KOPT-K1 (cell line): ENCODE measurements around the gene CD163L1.
"Not testable (repeated sequence)": the region's sequence is repeated elsewhere in the genome, so short reads cannot be mapped to it uniquely, and the experiment has no call there.

Source experiments
- H3K27ac ChIP-seq: fragments of 200-600 bp; sonication (generic); 2 replicates; pipeline ENCODE4 v1.5.1; 2016; ENCODE audit warnings: antibody characterized with exemption, mild to moderate bottlenecking, low read depth, low read length; ENCODE audit not compliant: poor library complexity, severe bottlenecking
- H3K36me3 ChIP-seq: fragments of 200-600 bp; sonication (generic); 2 replicates; pipeline ENCODE4 v1.5.1; 2017; ENCODE audit warnings: antibody characterized with exemption, mild to moderate bottlenecking, low read length, moderate library complexity; ENCODE audit not compliant: insufficient read depth
- H3K9me3 ChIP-seq: fragments of 200-600 bp; sonication (generic); 2 replicates; pipeline ENCODE4 v1.5.1; 2017; ENCODE audit warnings: antibody characterized with exemption, low read length, mild to moderate bottlenecking; ENCODE audit not compliant: insufficient read depth, poor library complexity, severe bottlenecking

CD163L1 gene

DNA sequence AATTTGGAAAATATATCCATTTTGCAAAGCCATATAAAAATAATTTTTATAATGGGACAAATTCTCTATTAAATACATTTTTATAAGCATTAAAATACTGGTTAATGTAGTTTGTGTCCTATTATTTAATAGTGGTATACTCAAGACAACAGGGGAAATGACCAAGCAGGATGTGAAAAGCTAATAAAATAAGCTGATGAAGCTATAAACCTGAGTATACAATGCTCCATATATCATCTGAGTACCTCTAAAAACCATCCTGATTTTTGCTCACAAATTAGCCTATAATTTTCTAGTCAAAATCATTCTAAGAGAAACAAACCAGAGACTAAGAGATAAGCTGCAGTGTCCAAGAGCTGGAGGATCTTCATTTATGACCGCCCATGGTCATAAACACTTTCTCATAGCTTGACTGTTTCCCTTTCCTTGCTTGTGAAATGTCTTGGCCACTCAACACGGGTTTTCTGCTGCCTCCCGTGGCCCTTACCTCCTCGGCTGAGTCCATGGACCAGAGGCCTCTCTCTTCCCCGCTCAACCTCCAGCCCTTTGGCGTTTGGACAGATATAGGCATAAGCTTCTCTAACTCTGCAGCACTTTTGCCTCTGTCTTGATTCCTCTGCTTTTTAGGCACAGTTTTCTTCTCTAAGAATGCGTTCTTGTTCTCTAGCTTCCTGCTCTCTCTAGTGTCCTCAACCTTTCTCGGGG is 5.5 kb downstream of the CD163L1 start:
- not testable (repeated sequence) for H3K27ac ChIP-seq, H3K36me3 ChIP-seq
- H3K9me3 ChIP-seq = peaks cover 11% of the 10 kb centered on the region

DNA sequence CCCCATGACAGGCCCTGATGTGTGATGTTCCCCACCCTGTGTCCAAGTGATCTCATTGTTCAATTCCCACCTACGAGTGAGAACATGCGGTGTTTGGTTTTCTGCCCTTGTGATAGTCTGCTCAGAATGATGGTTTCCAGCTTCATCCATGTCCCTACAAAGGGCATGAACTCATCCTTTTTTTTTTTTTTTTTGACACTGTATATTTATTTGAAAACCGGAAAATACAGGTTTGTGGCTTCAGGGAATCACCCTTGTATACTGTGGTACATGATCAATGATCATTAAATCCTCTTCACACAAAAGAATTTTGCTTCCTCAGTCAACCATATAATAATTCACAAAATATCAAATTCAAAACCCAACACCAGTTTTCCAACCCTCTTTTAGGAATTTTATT is 6.5 kb downstream of the CD163L1 start:
- not testable (repeated sequence) for H3K36me3 ChIP-seq, H3K27ac ChIP-seq
- peaks cover 11% of the 10 kb centered on the region for H3K9me3 ChIP-seq

DNA sequence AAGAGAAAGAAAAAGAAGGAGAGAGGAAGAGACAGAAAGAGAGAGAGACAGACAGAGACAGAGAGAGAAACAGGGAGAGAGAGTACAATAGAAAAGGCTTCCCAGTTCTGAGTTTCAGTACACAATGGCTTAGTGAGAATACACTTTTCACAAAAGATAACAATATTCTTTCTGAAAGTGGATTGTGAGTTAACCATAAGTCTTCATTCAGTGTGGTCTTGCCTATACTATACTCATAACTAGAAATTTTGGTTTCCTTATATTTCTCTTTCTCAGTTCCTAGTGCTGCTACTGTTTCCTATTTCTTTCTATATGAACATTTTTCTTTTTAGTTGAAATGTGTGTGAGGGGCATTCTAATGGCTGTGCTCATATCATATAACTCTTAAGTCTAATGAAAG is 9.3 kb downstream of the CD163L1 start:
- Histone ChIP-seq H3K9me3 (peaks cover 2% of the 10 kb centered on the region), H3K27ac (no peak overlapping the region), H3K36me3 (no peaks in the 10 kb centered on the region)

DNA sequence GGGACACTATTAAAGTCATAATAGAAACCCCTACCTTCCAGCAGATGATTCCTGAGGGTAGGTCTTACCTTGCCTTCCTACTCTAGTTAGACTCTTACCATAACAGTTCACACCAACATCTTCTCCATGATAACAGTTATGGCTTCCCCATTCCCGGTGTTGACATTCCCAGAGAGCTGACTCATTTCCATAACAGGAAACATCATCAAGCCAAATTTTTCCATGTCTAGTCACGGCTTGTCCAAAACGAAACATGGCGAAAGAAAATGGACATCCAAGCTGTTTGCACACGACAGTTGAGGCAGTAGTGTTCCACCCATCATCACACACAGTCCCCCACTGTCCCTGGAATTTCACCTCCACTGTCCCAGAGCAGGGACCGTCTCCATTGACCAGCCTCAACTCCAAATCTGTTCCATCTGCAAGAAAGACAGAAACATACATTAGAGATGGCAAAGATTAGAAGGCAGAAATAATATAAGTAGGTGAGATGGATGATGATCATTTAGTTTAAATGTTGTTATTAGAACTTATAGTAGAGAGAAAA is 10.6 kb downstream of the CD163L1 start:
- H3K36me3 ChIP-seq = no peaks in the 10 kb centered on the region
- H3K9me3 ChIP-seq = no peaks in the 10 kb centered on the region
- H3K27ac ChIP-seq = no peak overlapping the region

DNA sequence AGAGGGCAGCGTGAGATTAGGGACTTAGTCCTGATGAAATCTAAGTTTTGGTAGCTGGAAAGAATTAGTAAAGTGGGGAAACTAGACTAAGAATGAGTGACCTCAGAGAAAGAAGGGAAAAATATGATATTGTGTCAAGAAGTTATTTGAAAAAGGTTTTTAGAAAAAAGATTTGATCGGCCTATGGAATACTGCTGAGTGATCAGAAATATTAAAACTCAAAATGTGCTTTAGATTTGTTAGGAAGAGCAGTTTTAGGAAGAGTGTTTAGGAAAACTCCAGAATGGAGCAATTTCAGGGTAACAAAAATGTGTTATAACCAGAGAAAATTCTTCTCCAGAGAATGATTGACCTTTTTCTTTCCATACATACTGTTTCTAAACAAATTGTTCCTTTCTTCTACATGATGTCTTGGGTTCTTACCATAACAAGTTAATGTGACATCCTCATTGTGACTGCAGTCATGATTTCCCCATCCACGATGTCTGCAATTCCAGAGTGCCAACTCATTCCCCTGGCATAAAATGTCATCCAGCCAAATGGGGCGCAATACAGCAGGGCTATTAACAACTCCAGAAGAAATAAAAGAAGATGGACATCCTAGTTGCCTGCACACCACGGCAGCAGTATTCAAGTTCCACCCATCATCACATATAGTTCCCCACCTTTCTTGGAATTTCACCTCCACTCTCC is 11.8 kb downstream of the CD163L1 start:
- H3K9me3 ChIP-seq = no peaks in the 10 kb centered on the region
- H3K36me3 ChIP-seq = no peaks in the 10 kb centered on the region
- no peak overlapping the region for H3K27ac ChIP-seq

DNA sequence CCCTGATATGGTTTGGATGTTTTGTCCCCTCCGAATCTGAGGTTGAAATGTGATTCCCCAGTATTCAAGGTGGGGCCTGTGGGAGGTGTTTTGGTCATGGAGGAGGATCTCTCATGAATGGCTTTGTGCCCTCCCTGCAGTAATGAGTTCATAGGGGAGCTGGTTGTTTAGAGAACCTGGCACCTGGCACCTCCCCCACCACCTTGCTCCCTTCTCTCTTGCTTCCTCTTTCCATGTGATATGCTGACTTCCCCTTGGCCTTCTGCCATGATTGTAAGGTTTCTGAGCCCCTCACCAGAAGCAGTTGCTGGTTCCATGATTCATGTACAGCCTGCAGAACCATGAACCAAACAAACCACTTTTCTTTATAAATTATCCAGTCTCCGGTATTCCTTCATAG is 32.6 kb downstream of the CD163L1 start:
- Histone ChIP-seq H3K36me3 (no peaks in the 10 kb centered on the region), H3K27ac (no peak overlapping the region), H3K9me3 (no peaks in the 10 kb centered on the region)

DNA sequence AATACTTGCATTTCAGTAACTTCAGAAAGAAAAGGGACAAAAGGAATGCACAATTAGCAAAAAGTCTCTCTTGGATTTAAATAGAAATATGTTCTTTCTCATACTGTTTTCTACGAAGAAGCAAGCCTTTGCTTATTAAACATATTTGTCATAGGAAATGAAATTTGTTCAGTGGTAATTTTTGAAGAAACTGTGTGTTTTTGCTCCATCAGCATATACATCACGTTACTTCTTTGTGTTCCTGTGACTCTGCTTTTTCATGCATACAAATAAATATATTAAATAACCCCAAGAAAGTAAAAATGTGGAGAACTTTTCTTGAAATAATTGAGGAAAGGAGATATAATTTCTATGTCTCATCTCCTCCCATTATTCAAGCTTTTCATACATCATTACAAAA is 39.7 kb downstream of the CD163L1 start:
- Histone ChIP-seq H3K27ac (no peak overlapping the region), H3K36me3 (no peaks in the 10 kb centered on the region), H3K9me3 (no peaks in the 10 kb centered on the region)

DNA sequence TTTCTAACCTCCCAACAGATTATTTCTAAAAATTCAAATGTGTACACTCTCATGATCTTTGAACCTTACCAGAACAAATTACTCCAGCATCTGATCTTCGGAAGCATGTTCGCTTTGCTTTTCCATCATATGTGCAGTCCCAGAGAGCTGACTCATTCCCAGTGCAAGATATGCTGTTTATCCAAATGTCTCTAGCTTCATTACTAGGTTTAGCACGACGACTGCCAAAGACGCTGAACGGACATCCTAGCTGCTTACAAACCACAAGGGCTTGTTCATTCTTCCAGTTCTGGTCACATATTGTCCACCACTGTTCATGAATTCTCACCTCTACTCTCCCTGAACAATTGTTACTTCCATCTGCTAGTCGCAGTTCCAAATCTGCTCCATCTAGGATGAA is 40.5 kb downstream of the CD163L1 start:
- no peaks in the 10 kb centered on the region for H3K36me3 ChIP-seq
- H3K27ac ChIP-seq = no peak overlapping the region

DNA sequence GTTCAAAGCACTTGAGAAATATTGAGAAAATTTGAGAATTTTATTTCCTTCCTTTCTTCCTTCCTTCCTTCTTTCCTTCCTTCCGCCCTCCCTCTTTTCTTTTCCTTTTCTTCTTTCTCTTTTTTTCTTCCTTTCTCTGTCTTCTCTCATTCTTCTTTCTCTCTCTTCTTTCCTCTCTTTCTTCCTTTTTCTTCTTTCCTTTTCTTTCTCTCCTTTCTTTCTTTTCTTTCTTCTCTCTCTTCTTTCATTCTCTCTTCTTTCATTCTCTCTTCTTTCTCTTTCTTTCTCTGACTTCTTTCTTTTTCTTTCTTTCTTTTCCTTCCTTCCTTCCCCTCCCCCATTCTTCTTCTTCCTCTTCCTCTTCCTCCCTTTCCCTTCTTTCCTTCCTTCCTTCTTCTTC is 44.9 kb downstream of the CD163L1 start:
- H3K27ac ChIP-seq = no peak overlapping the region
- H3K36me3 ChIP-seq = no peaks in the 10 kb centered on the region
- H3K9me3 ChIP-seq = no peaks in the 10 kb centered on the region

More for the DNA sequence above, 40.5 kb downstream of the CD163L1 start:
- no peaks in the 10 kb centered on the region for H3K9me3 ChIP-seq

DNA sequence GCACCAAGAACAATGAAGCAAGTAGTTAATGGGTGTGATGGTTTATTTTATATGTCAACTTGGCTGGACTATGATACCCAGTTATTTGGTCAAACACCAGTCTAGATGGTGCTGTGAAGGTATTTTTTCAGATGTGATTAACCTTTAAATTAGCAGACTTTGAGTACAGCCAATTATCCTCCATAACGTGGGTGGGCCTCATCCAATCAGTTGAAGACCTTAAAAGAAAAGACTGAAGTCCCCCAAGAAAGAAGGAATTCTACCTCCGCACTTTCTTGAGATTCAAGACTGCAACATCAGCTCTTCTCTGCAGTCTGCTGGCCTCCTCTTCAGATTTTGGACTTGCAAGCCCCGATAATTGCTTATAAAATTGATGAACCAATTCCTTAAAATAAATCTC is 47.5 kb downstream of the CD163L1 start:
- Histone ChIP-seq H3K9me3 (no peaks in the 10 kb centered on the region), H3K36me3 (no peaks in the 10 kb centered on the region), H3K27ac (no peak overlapping the region)

DNA sequence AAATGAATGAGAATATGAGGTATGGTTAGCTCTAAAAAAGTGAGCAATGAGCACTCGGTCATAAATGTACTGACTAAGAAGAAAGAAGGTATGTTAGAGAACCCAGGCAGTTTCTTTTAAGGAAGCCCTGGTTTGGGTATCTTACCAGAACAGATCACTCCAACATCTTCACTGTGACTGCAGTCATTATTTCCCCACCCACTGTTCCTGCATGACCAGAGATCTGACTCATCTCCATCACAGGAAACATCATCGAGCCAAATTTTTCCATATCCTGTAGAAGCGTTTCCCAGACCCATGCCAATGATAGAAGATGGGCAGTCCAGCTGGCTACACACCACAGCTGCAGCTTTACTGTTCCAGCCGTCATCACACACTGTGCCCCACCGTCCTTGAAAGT is 48.0 kb downstream of the CD163L1 start:
- Histone ChIP-seq H3K36me3 (no peaks in the 10 kb centered on the region), H3K9me3 (no peaks in the 10 kb centered on the region), H3K27ac (no peak overlapping the region)

DNA sequence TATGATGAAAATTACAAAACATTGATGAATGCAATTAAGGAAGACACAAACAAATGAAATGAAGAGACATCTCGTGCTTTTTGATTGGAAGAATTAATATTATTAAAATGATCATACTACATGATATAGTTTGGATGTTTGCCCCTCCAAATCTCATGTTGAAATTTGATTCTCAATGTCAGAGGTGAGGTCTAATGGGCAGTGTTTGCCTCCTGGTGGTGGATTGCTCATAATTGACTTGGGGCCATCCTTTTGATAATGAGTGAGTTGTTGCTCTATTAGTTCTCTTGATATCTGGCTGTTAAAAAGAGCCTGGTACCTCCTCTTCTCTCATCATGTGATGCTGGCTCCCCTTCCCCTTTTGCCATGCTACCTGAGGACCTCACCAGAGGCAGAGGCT is 56.7 kb downstream of the CD163L1 start:
- no peak overlapping the region for H3K27ac ChIP-seq
- no peaks in the 10 kb centered on the region for H3K9me3 ChIP-seq
- H3K36me3 ChIP-seq = no peaks in the 10 kb centered on the region

DNA sequence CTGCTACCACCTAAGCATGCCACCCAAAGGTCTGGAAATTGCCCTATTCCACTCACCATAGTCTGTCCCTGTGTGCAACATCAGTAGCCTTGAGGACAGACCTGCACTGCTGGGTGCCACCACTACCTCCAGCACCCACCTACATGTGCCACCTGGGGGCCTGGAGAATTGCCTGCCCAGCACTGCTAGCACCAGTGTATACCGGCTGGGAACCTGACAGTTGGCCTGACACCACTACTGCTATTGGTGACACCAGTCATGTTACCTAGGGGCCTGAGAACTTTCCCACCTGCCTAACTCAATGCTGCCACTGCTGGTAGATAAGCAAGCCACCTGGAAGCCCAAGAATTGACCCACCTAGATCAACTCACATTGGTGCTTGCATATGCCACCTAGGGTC is 60.8 kb downstream of the CD163L1 start:
- Histone ChIP-seq H3K36me3 (no peaks in the 10 kb centered on the region), H3K27ac (no peak overlapping the region), H3K9me3 (no peaks in the 10 kb centered on the region)

DNA sequence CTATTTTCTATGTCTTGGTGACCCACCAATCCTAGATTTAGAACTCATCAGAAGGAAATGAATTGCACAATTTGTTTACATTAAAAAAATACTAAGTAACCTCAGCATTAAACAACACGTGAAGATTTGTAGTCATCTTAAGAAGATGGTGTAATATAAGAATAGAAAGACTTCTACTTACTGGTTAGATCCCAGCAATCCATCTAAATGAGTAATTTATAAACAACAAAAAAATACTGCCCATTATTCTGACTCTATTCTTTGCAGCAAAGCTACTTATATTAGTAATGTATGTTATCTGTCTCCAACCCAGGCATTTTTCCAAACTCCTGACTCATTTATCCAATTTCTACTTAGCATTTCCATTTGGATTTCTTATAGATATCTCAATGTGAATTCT is 67.8 kb downstream of the CD163L1 start:
- H3K36me3 ChIP-seq = no peaks in the 10 kb centered on the region
- H3K27ac ChIP-seq = no peak overlapping the region
- no peaks in the 10 kb centered on the region for H3K9me3 ChIP-seq

DNA sequence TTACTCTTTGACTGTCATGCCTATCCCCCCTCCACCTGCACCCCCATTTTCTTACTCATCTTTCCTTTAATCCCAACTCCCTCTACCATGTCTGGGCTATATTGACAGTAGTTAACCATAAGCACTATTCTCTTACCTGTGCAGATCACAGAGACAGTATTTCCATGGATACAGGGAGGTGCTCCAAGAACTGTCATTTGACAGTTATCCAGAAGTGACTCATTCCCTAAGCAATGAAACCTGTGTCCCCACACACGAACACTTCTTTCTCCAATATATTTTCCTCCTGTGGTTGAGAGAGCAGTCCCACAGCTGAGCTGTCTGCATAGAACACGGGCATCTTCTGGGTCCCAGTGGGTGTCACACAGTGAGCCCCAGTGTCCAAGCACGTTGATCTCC is 68.8 kb downstream of the CD163L1 start:
- H3K36me3 ChIP-seq = no peaks in the 10 kb centered on the region
- H3K27ac ChIP-seq = no peak overlapping the region
- no peaks in the 10 kb centered on the region for H3K9me3 ChIP-seq
